GM23338 (cell line): ENCODE measurements around the gene CORO1C. TPM values are rescaled to one million over a fixed set of nuclear protein-coding genes. Genes with fewer than 3 reads are reported as not detected.

Source experiments
- ATAC-seq: fragments of 200-7000 bp; cut with Tn5 transposase; 3 replicates; pipeline ENCODE4 v1.9.1; 2020
- DNase-seq: peaks from one replicate; pipeline ENCODE4 v3.0.0-alpha.2; 2015; ENCODE audit warnings: low spot score
- H2AFZ ChIP-seq: fragments of 200-600 bp; sonication (generic); 2 replicates; pipeline ENCODE4 v1.8.0; 2016; ENCODE audit warnings: antibody characterized with exemption, mild to moderate bottlenecking, moderate library complexity
- H3F3A ChIP-seq: fragments of 200-600 bp; sonication (generic); replicated peaks from 2 replicates; pipeline ENCODE4 v1.8.0; 2017; ENCODE audit warnings: antibody characterized with exemption, mixed run types, low read depth
- H3K27ac ChIP-seq: fragments of 200-600 bp; sonication (generic); 2 replicates; pipeline ENCODE4 v1.6.1; 2016; ENCODE audit warnings: low read depth
- H3K27me3 ChIP-seq: fragments of 200-600 bp; sonication (generic); 2 replicates; pipeline ENCODE4 v1.8.0; 2016; ENCODE audit warnings: mild to moderate bottlenecking, mixed run types, moderate library complexity; ENCODE audit not compliant: insufficient read depth
- H3K36me3 ChIP-seq: fragments of 200-600 bp; sonication (generic); 2 replicates; pipeline ENCODE4 v1.8.0; 2016; ENCODE audit warnings: mild to moderate bottlenecking; ENCODE audit not compliant: insufficient read depth
- H3K4me1 ChIP-seq: fragments of 200-600 bp; sonication (generic); 2 replicates; pipeline ENCODE4 v1.8.0; 2016; ENCODE audit warnings: mild to moderate bottlenecking, moderate library complexity; ENCODE audit not compliant: insufficient read depth
- H3K4me2 ChIP-seq: fragments of 200-600 bp; sonication (generic); 2 replicates; pipeline ENCODE4 v1.7.1; 2017; ENCODE audit warnings: mixed run types
- H3K4me3 ChIP-seq: fragments of 200-600 bp; sonication (generic); 2 replicates; pipeline ENCODE4 v1.6.1; 2016; ENCODE audit warnings: mixed run types
- H3K79me2 ChIP-seq: fragments of 200-600 bp; sonication (generic); replicated peaks from 2 replicates; pipeline ENCODE4 v1.8.0; 2017; ENCODE audit warnings: mild to moderate bottlenecking; ENCODE audit not compliant: insufficient read depth
- H3K9me2 ChIP-seq: fragments of 200-600 bp; sonication (generic); 2 replicates; pipeline ENCODE4 v1.8.0; 2017; ENCODE audit not compliant: insufficient read depth
- H4K20me1 ChIP-seq: fragments of 200-600 bp; sonication (generic); replicated peaks from 2 replicates; pipeline ENCODE4 v1.8.0; 2017; ENCODE audit warnings: mild to moderate bottlenecking; ENCODE audit not compliant: insufficient read depth
- H3K27ac Mint-ChIP-seq: 2 replicates; pipeline ENCODE4 v1.8.0; 2020; ENCODE audit warnings: inconsistent platforms, mild to moderate bottlenecking, moderate library complexity, mixed read lengths
- H3K27me3 Mint-ChIP-seq: 3 replicates; pipeline ENCODE4 v1.8.0; 2022; ENCODE audit warnings: low read depth, mild to moderate bottlenecking, moderate library complexity, mixed read lengths, inconsistent platforms; ENCODE audit not compliant: insufficient read depth, poor library complexity
- H3K36me3 Mint-ChIP-seq: 3 replicates; pipeline ENCODE4 v1.8.0; 2021; ENCODE audit warnings: low read depth, mild to moderate bottlenecking, inconsistent platforms, moderate library complexity, mixed read lengths
- H3K4me1 Mint-ChIP-seq: 3 replicates; pipeline ENCODE4 v1.8.0; 2020; ENCODE audit warnings: mild to moderate bottlenecking, inconsistent platforms, mixed read lengths
- H3K4me3 Mint-ChIP-seq: 3 replicates; pipeline ENCODE4 v1.8.0; 2021; ENCODE audit warnings: moderate library complexity, mild to moderate bottlenecking, inconsistent platforms, mixed read lengths
- H3K9me3 Mint-ChIP-seq: 3 replicates; pipeline ENCODE4 v1.8.0; 2020; ENCODE audit warnings: moderate library complexity, mild to moderate bottlenecking, inconsistent platforms, mixed read lengths
- CREB1 ChIP-seq: fragments of 250-450 bp; sonication (Bioruptor Pico); IDR thresholded peaks from 2 replicates; pipeline ENCODE4 v1.5.0; 2020; ENCODE audit warnings: low read depth, mild to moderate bottlenecking, moderate library complexity
- ETS1 ChIP-seq: IDR thresholded peaks from 2 replicates; pipeline ENCODE4 v1.6.1; 2016; ENCODE audit warnings: antibody characterized with exemption
- EZH2phosphoT487 ChIP-seq: fragments of 200-600 bp; sonication (generic); IDR thresholded peaks from one replicate; pipeline ENCODE4 v1.8.1; 2018; ENCODE audit warnings: antibody characterized with exemption; ENCODE audit not compliant: unreplicated experiment
- NANOG ChIP-seq: IDR thresholded peaks from 2 replicates; pipeline ENCODE4 v1.6.1; 2016; ENCODE audit warnings: antibody characterized with exemption, borderline replicate concordance
- REST ChIP-seq: IDR thresholded peaks from one replicate; pipeline ENCODE4 v1.6.1; 2018; ENCODE audit warnings: antibody characterized with exemption; ENCODE audit not compliant: unreplicated experiment
- STAT1 ChIP-seq: IDR thresholded peaks from one replicate; pipeline ENCODE4 v1.6.1; 2016; ENCODE audit warnings: antibody characterized with exemption; ENCODE audit not compliant: unreplicated experiment
- ZNF114 ChIP-seq: fragments of 250-450 bp; sonication (Bioruptor Pico); IDR thresholded peaks from 2 replicates; pipeline ENCODE4 v1.5.0; 2020; ENCODE audit warnings: mild to moderate bottlenecking, moderate library complexity
- ZNF331 ChIP-seq: fragments of 250-450 bp; sonication (Bioruptor Pico); IDR thresholded peaks from 2 replicates; pipeline ENCODE4 v1.5.0; 2020; ENCODE audit warnings: low read depth, mild to moderate bottlenecking, moderate library complexity
- polyA plus RNA-seq: library from polyadenylated mRNA; unstranded; fragments of >200 nt; fragmentation: Nextera tagmentation; extraction: Ambion mirVana; gene quantifications from 2 replicates; pipeline ENCODE4 v1.2.1, GENCODE V29; 2016
- total RNA-seq: library from RNA; depleted of rRNA; stranded (reverse); fragments of >200 nt; shearing (Covaris generic); gene quantifications from 2 replicates; pipeline ENCODE4 v1.2.3, GENCODE V29; 2014

CORO1C gene
- total and polyA plus RNA-seq, 2 experiments from 2014 or later: 59.2 to 89.5 TPM

GRCh38 chr12:108727868-108728735, 3.2 kb downstream of the CORO1C start:
- Mint-ChIP-seq H3K4me1 (peaks cover 51% of the 10 kb centered on the region), H3K27ac (no peak overlapping the region), H3K36me3 (no peaks in the 10 kb centered on the region; the same call in 2 of the 3 replicates), H3K27me3 (peaks cover 15% of the 10 kb centered on the region), H3K4me3 (no peak overlapping the region; the same call in 2 of the 3 replicates), H3K9me3 (no peaks in the 10 kb centered on the region)
- TF ChIP-seq STAT1 (no peak), ZNF331 (no peak), REST (no peak), NANOG (no peak), CREB1 (no peak), EZH2phosphoT487 (no peak), ETS1 (no peak)
- Histone ChIP-seq H4K20me1 (peaks cover 22% of the 10 kb centered on the region), H3K4me2 (no peak overlapping the region), H3K27ac (no peak overlapping the region), H3K9me2 (no peaks in the 10 kb centered on the region), H2AFZ (no peak overlapping the region), H3F3A (no peaks in the 10 kb centered on the region), H3K4me1 (peaks cover 36% of the 10 kb centered on the region), H3K27me3 (no peaks in the 10 kb centered on the region), H3K4me3 (no peak overlapping the region), H3K79me2 (peaks cover 72% of the 10 kb centered on the region), H3K36me3 (no peaks in the 10 kb centered on the region)
- ATAC-seq: no peak
- DNase-seq: no peak

GRCh38 chr12:108727161-108727560, 4.2 kb downstream of the CORO1C start:
- H3K9me2 ChIP-seq: no peaks in the 10 kb centered on the region
- no peak for DNase-seq
- no peaks in the 10 kb centered on the region for H3F3A ChIP-seq
- no peak for ATAC-seq
- Mint-ChIP-seq H3K9me3 (no peaks in the 10 kb centered on the region), H3K36me3 (no peaks in the 10 kb centered on the region), H3K27ac (no peak overlapping the region), H3K4me1 (peaks cover 55% of the 10 kb centered on the region), H3K27me3 (peaks cover 14% of the 10 kb centered on the region), H3K4me3 (no peak overlapping the region)
- H3K4me2 ChIP-seq: no peak overlapping the region
- H3K79me2 ChIP-seq: peaks cover 81% of the 10 kb centered on the region
- H4K20me1 ChIP-seq: peaks cover 22% of the 10 kb centered on the region
- peaks cover 39% of the 10 kb centered on the region for H3K4me1 ChIP-seq
- H3K36me3 ChIP-seq: no peaks in the 10 kb centered on the region
- no peaks in the 10 kb centered on the region for H3K27me3 ChIP-seq
- no peak overlapping the region for H2AFZ ChIP-seq
- H3K4me3 ChIP-seq: no peak overlapping the region
- no peak overlapping the region for H3K27ac ChIP-seq
- TF ChIP-seq ZNF114 (CRISPR knock-in tag): no peak
- TF ChIP-seq REST: no peak
- no peak for TF ChIP-seq NANOG
- TF ChIP-seq ZNF331: no peak
